Stimulated activated naive CD8-positive, alpha-beta T cell treated with anti-CD3 and anti-CD28 coated beads, Interleukin-15, Interleukin-2, amounts not matched to agents 100 U/mL and 50 U/mL, for 24 hours (primary cell): Measurements from ENCODE around the gene CSF3R.
"Not testable (repeated sequence)": the region's sequence is repeated elsewhere in the genome, so short reads cannot be mapped to it uniquely, and the experiment has no call there.

ENCODE experiments used
- ATAC-seq: fragments of 150-1000 bp; cut with Tn5 transposase; one replicate; pipeline ENCODE4 v1.10.0; 2021
- DNase-seq: peaks from one replicate; pipeline ENCODE4 v3.0.0; 2021

The CSF3R gene

GRCh38 chr1:36513676-36514473 lies 31.2 kb upstream of the CSF3R start:
- DNase-seq (no peak), ATAC-seq (no peak)

GRCh38 chr1:36512842-36513241 lies 30.1 kb upstream of the CSF3R start:
- no peak for DNase-seq
- no peak for ATAC-seq

- ATAC-seq (no peak), DNase-seq (no peak)
These were observed 29.4 kb upstream of the CSF3R start for GRCh38 chr1:36511804-36512798.

GRCh38 chr1:36511220-36511619 lies 28.5 kb upstream of the CSF3R start:
- DNase-seq, ATAC-seq: not testable (repeated sequence)

GRCh38 chr1:36510418-36510817 lies 27.7 kb upstream of the CSF3R start:
- ATAC-seq: no peak

GRCh38 chr1:36508257-36508656 lies 25.5 kb upstream of the CSF3R start:
- no peak for ATAC-seq
- no peak for DNase-seq

More at GRCh38 chr1:36510418-36510817, 27.7 kb upstream of the CSF3R start:
- no peak for DNase-seq

GRCh38 chr1:36506276-36506920 lies 23.7 kb upstream of the CSF3R start:
- no peak for DNase-seq
- no peak for ATAC-seq

GRCh38 chr1:36503733-36504132 lies 21.0 kb upstream of the CSF3R start:
- no peak for DNase-seq
- ATAC-seq: no peak

GRCh38 chr1:36503159-36503558 lies 20.4 kb upstream of the CSF3R start:
- ATAC-seq: no peak
- no peak for DNase-seq

- no peak for DNase-seq
- ATAC-seq: no peak
These were observed 19.9 kb upstream of the CSF3R start for GRCh38 chr1:36502616-36503015.

- DNase-seq, ATAC-seq: not testable (repeated sequence)
These were observed 19.2 kb upstream of the CSF3R start for GRCh38 chr1:36501911-36502310.

- ATAC-seq (no peak), DNase-seq (no peak)
These were observed 14.5 kb upstream of the CSF3R start for GRCh38 chr1:36497207-36497606.

- DNase-seq: no peak
- no peak for ATAC-seq
These were observed 12.3 kb upstream of the CSF3R start for GRCh38 chr1:36494971-36495370.

GRCh38 chr1:36493524-36493923 lies 10.8 kb upstream of the CSF3R start:
- no peak for ATAC-seq
- DNase-seq: no peak

GRCh38 chr1:36492491-36492890 lies 9.8 kb upstream of the CSF3R start:
- DNase-seq (no peak), ATAC-seq (no peak)

- DNase-seq, ATAC-seq: not testable (repeated sequence)
These were observed 6.7 kb upstream of the CSF3R start for GRCh38 chr1:36489258-36490051.

- ATAC-seq: no peak
These were observed 5.2 kb upstream of the CSF3R start for GRCh38 chr1:36487906-36488305.

GRCh38 chr1:36487336-36487725 lies 4.6 kb upstream of the CSF3R start:
- not testable (repeated sequence) for ATAC-seq, DNase-seq

More at GRCh38 chr1:36487906-36488305, 5.2 kb upstream of the CSF3R start:
- DNase-seq: no peak

- ATAC-seq: no peak
- no peak for DNase-seq
These were observed 4.0 kb upstream of the CSF3R start for GRCh38 chr1:36486439-36487335.

GRCh38 chr1:36486093-36486438 lies 3.4 kb upstream of the CSF3R start:
- no peak for ATAC-seq
- DNase-seq: no peak

- no peak for DNase-seq
- no peak for ATAC-seq
These were observed 1.4 kb upstream of the CSF3R start for GRCh38 chr1:36484099-36484498.
